Endothelial cell of umbilical vein (primary cell): ENCODE measurements around the gene SHISA6. TPM values are rescaled to one million over a fixed set of nuclear protein-coding genes. Genes with fewer than 3 reads are reported as not detected.

Experiments used
- BruUV-seq: library from RNA; stranded (reverse); fragments of 400-500 nt; replicated peaks from 2 replicates; lab custom pipeline; 2021; lab: Mats Ljungman, UMichigan
- CTCF ChIA-PET: fragments of 300-600, 350-600 bp; sonication (Branson Sonifier 250); formaldehyde crosslinking; loops from one replicate; lab custom pipeline; 2021; ENCODE audit warnings: antibody characterized with exemption, inconsistent platforms; lab: Charles Lee
- POLR2A ChIA-PET: fragments of 300-600, 350-600 bp; sonication (Branson Sonifier 250); formaldehyde crosslinking; loops from one replicate; lab custom pipeline; 2021; ENCODE audit warnings: antibody characterized with exemption, inconsistent platforms; lab: Charles Lee
- DNase-seq: peaks from one replicate; pipeline ENCODE4 v3.0.0-alpha.2; 2011; ENCODE audit warnings: low read depth, low spot score
- FAIRE-seq: peaks from 2 replicates; lab custom pipeline; 2011; peaks lifted over from hg19 to GRCh38; lab: Jason Lieb, UNC
- H2AFZ ChIP-seq: 2 replicates; pipeline ENCODE4 v1.6.0; 2012; ENCODE audit warnings: low read depth, low read length, control low read depth, inconsistent platforms
- H3K27ac ChIP-seq: 2 replicates; pipeline ENCODE4 v1.5.1; 2011; ENCODE audit warnings: low read depth, mild to moderate bottlenecking, control low read depth, low read length, moderate library complexity; ENCODE audit not compliant: insufficient read depth
- H3K27me3 ChIP-seq, 2 experiments: 2 replicates each; pipeline versions ENCODE4 v1.6.0 to v1.6.1; 2011; ENCODE audit warnings: low read length in 2 of 2, mixed read lengths in 1 of 2; ENCODE audit not compliant: control insufficient read depth in 2 of 2, insufficient read depth in 2 of 2
- H3K36me3 ChIP-seq, 2 experiments: 2 replicates in 1 of 2; 3 replicates in 1 of 2; pipeline ENCODE4 v1.5.1; 2011; ENCODE audit warnings: low read length in 2 of 2, mild to moderate bottlenecking in 1 of 2, moderate library complexity in 1 of 2; ENCODE audit not compliant: control insufficient read depth in 2 of 2, insufficient read depth in 2 of 2; ENCODE audit errors: extremely low read depth in 1 of 2
- H3K4me1 ChIP-seq: 3 replicates; pipeline ENCODE4 v1.5.1; 2011; ENCODE audit warnings: mild to moderate bottlenecking, low read length; ENCODE audit not compliant: control insufficient read depth, insufficient read depth; ENCODE audit errors: extremely low read depth
- H3K4me2 ChIP-seq: 2 replicates; pipeline ENCODE4 v1.6.1; 2011; ENCODE audit warnings: low read length, control low read depth, mixed read lengths; ENCODE audit not compliant: insufficient read depth
- H3K4me3 ChIP-seq, 3 experiments: fragments of 200-600 bp in 1 of 3; sonication (generic), shearing (Covaris generic) in 1 of 3; replicated peaks in 1 of 3; 2 replicates each; pipeline ENCODE4 v1.5.1; 2011 to 2016; ENCODE audit warnings: control low read depth in 3 of 3, low read length in 3 of 3, mild to moderate bottlenecking in 2 of 3, inconsistent platforms in 1 of 3, low read depth in 1 of 3, moderate library complexity in 1 of 3; ENCODE audit not compliant: insufficient read depth in 1 of 3
- H3K79me2 ChIP-seq: 2 replicates; pipeline ENCODE4 v1.6.0; 2012; ENCODE audit warnings: low read length, inconsistent platforms; ENCODE audit not compliant: control insufficient read depth, insufficient read depth
- H3K9ac ChIP-seq: replicated peaks from 2 replicates; pipeline ENCODE3; 2011; ENCODE audit warnings: low read length, control low read depth; ENCODE audit not compliant: insufficient read depth; ENCODE audit errors: extremely low read depth
- H3K9me1 ChIP-seq: replicated peaks from 3 replicates; pipeline ENCODE4 v1.6.0; 2011; ENCODE audit warnings: mild to moderate bottlenecking, low read length; ENCODE audit not compliant: control insufficient read depth, insufficient read depth; ENCODE audit errors: extremely low read depth
- H3K9me3 ChIP-seq: replicated peaks from 2 replicates; pipeline ENCODE4 v1.5.1; 2012; ENCODE audit warnings: low read length, inconsistent platforms; ENCODE audit not compliant: control insufficient read depth, insufficient read depth
- H4K20me1 ChIP-seq: replicated peaks from 2 replicates; pipeline ENCODE3; 2011; ENCODE audit warnings: mild to moderate bottlenecking, low read length; ENCODE audit not compliant: control insufficient read depth, insufficient read depth; ENCODE audit errors: extremely low read depth
- EZH2 ChIP-seq: IDR thresholded peaks from 2 replicates; pipeline ENCODE4 v1.6.1; 2012; ENCODE audit warnings: borderline replicate concordance, low read depth, mild to moderate bottlenecking, moderate library complexity, low read length, inconsistent platforms; ENCODE audit not compliant: severe bottlenecking
- FOS ChIP-seq: IDR thresholded peaks from 2 replicates; pipeline ENCODE4 v1.6.1; 2011; ENCODE audit warnings: mild to moderate bottlenecking, low read length, moderate library complexity, borderline replicate concordance; ENCODE audit not compliant: insufficient read depth
- GATA2 ChIP-seq: IDR thresholded peaks from 2 replicates; pipeline ENCODE4 v1.7.0; 2011; ENCODE audit warnings: low read depth, mild to moderate bottlenecking, moderate library complexity, mixed read lengths, low read length; ENCODE audit not compliant: insufficient read length, insufficient read depth
- JUN ChIP-seq: IDR thresholded peaks from 2 replicates; pipeline ENCODE4 v1.6.1; 2011; ENCODE audit warnings: borderline replicate concordance, low read depth; ENCODE audit not compliant: insufficient read length, insufficient read depth
- MYC ChIP-seq: IDR thresholded peaks from one replicate; pipeline ENCODE4 v1.6.1; 2011; ENCODE audit warnings: mild to moderate bottlenecking, low read depth, low read length
- POLR2A ChIP-seq: IDR thresholded peaks from 2 replicates; pipeline ENCODE4 v1.6.1; 2012; ENCODE audit warnings: low read depth, mild to moderate bottlenecking, control low read depth, low read length
- POLR2AphosphoS5 ChIP-seq: IDR thresholded peaks from 2 replicates; pipeline ENCODE4 v1.6.1; 2012; ENCODE audit warnings: low read depth, mild to moderate bottlenecking, control low read depth, low read length, moderate library complexity; ENCODE audit not compliant: insufficient read depth
- dilution Hi-C: fragments of 300-500 bp; cut with MboI; formaldehyde crosslinking; loops from one replicate; pipeline ENCODE4 v1.15.0; 2019; ENCODE audit warnings: low sequenced_read_pairs; ENCODE audit not compliant: extremely low pct_ligation_motif_present
- intact Hi-C: fragments of 100-400 bp; cut with micrococcal nuclease; formaldehyde crosslinking; loops from one replicate; pipeline ENCODE4 v1.10.0; 2022
- polyA plus RNA-seq, 4 experiments: library from polyadenylated mRNA; depleted of rRNA in 3 of 4; stranded (reverse) in 3 of 4; unstranded in 1 of 4; fragments of >200 nt; gene quantifications; 2 replicates each; pipeline versions ENCODE4 v1.2.1 to v1.2.3, GENCODE V29; 2011 to 2012; ENCODE audit warnings: missing spikeins in 1 of 4
- total RNA-seq: library from RNA; stranded (reverse); gene quantifications from 2 replicates; pipeline ENCODE4 v1.2.3, GENCODE V29; 2021
- TF ChIP-seq, protein P1 (sequence below): IDR thresholded peaks from 2 replicates; pipeline ENCODE4 v1.6.1; 2011; ENCODE audit not compliant: insufficient read depth, insufficient read length
- TF ChIP-seq, protein P2 (sequence below), 2 donors: IDR thresholded peaks; 1 replicate in 1 of 2; 2 replicates in 1 of 2; pipeline ENCODE4 v1.5.1; 2011; ENCODE audit warnings: low read length in 2 of 2, mild to moderate bottlenecking in 2 of 2, moderate library complexity in 2 of 2, control low read depth in 1 of 2, inconsistent platforms in 1 of 2, low read depth in 1 of 2; ENCODE audit not compliant: insufficient read depth in 1 of 2; ENCODE audit errors: extremely low read depth in 1 of 2

SHISA6 gene
- total and polyA plus RNA-seq, 2 donors (not counting 3 experiments of a cell fraction or from before 2014, with no cell fraction given): not detected

DNA sequence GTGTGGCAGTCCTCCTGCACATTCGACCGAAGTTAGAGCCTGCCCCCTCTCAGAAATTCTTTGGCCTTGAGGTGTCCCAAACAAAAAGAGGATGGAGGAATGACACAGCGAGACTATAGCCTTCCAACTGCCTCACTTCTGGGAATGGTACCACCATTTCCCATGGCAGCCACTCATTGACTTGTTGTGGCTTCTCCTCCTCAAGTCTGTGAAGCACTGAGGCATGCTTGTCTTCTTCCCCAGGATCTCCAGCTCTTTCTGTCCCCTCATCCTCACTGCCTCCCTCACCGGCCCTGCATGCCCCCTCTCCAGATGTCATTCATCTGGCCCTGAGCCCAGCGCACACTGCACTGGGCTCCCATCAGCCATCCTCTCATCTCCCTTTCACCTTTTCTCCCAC, 313.5 kb downstream of the SHISA6 start:
- Histone ChIP-seq H3K27ac (no peak overlapping the region), H3K36me3 (no peaks in the 10 kb centered on the region), H2AFZ (no peak overlapping the region), H3K4me1 (no peaks in the 10 kb centered on the region), H4K20me1 (no peaks in the 10 kb centered on the region), H3K9me1 (no peaks in the 10 kb centered on the region), H3K4me2 (no peak overlapping the region), H3K9ac (no peak overlapping the region), H3K27me3 (no peaks in the 10 kb centered on the region), H3K9me3 (peaks cover 9% of the 10 kb centered on the region), H3K79me2 (no peaks in the 10 kb centered on the region), H3K4me3 (no peak overlapping the region)
- TF ChIP-seq POLR2A (no peak), GATA2 (no peak), MYC (no peak), FOS (no peak), POLR2AphosphoS5 (no peak), JUN (no peak), EZH2 (no peak)
- TF ChIP-seq, protein P1, sequence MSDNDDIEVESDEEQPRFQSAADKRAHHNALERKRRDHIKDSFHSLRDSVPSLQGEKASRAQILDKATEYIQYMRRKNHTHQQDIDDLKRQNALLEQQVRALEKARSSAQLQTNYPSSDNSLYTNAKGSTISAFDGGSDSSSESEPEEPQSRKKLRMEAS: no peak
- TF ChIP-seq, protein P2, sequence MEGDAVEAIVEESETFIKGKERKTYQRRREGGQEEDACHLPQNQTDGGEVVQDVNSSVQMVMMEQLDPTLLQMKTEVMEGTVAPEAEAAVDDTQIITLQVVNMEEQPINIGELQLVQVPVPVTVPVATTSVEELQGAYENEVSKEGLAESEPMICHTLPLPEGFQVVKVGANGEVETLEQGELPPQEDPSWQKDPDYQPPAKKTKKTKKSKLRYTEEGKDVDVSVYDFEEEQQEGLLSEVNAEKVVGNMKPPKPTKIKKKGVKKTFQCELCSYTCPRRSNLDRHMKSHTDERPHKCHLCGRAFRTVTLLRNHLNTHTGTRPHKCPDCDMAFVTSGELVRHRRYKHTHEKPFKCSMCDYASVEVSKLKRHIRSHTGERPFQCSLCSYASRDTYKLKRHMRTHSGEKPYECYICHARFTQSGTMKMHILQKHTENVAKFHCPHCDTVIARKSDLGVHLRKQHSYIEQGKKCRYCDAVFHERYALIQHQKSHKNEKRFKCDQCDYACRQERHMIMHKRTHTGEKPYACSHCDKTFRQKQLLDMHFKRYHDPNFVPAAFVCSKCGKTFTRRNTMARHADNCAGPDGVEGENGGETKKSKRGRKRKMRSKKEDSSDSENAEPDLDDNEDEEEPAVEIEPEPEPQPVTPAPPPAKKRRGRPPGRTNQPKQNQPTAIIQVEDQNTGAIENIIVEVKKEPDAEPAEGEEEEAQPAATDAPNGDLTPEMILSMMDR (IDR thresholded peaks at IDR 0.05; ENCODE audit: extremely low read depth in 1 of 2, insufficient read depth in 1 of 2, low read depth in 1 of 2, low read length in 2 of 2): no peak
- DNase-seq: no peak
- no TSS peak for BruUV-seq
- no peak for FAIRE-seq
- dilution Hi-C loops: no loop called here
- ChIA-PET POLR2A (no interaction called here), CTCF (no interaction called here)
- intact Hi-C loops: no loop called here
